SK-N-SH (cell line): ENCODE data around the gene RFLNA. TPM values are rescaled to one million over a fixed set of nuclear protein-coding genes. Genes with fewer than 3 reads are reported as not detected.

Source experiments
- polyA plus RNA-seq, 3 experiments: library from polyadenylated mRNA; depleted of rRNA; stranded (reverse); fragments of >200 nt; gene quantifications; 2 replicates each; pipeline ENCODE4 v1.2.3, GENCODE V29; 2012
- small RNA-seq, 7 experiments: library from RNA; depleted of rRNA; stranded (forward); fragments of <200 nt; gene quantifications; one replicate each; pipeline ENCODE3, GENCODE V24; 2012

RFLNA gene
- polyA plus RNA-seq, 1 of the 3 experiments (the other 2 are of a cell fraction): 0.10 TPM

Small RNAs within 50 kb of the gene (small RNA-seq; reads per million reads assigned to genes)
- 0 to 2.1 (median 0) reads per million in 7 experiments for gene MIR6880
